GM19035 (cell line): ENCODE data around the gene CTIF.

Experiments used
- ATAC-seq: cut with Tn5 transposase; IDR thresholded peaks from one replicate; pipeline ENCODE4 v1.9.1; 2021; ENCODE audit not compliant: unreplicated experiment

The CTIF gene

DNA sequence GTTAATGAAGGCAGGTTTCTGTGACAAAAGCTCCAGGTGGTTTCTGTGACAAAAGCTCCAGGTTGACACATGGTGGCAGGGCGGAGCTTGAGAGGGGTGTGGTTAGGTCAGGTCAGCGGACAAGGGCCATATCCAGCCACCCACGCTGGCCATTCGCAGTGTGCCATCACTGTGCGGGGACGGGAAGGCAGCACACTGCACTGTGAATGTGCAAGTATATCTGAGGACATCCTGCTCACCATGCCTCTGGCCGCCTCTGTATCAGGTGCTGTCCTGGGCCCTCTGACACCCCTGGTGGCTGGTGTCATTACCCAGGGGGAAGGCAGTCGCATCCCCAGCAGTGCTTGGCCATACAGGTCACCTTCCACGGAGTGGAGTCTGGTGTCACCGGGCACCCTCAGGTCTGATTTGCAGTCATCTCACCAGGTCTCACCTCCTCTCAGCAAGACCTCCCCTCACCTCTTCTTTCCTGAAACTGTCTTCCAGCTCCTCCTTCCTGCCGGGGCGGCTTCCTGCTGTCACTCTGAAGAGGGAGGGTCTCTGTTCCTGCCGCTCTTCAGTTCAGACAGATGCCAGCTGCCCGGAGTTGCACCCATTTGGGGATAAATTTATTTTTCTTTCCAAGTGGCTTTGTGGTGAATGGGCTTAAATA is 34.9 kb downstream of the CTIF start:
- no peak for ATAC-seq

- ATAC-seq: no peak
Observed at GRCh38 chr18:48574667-48575300, 36.0 kb downstream of the CTIF start.

DNA sequence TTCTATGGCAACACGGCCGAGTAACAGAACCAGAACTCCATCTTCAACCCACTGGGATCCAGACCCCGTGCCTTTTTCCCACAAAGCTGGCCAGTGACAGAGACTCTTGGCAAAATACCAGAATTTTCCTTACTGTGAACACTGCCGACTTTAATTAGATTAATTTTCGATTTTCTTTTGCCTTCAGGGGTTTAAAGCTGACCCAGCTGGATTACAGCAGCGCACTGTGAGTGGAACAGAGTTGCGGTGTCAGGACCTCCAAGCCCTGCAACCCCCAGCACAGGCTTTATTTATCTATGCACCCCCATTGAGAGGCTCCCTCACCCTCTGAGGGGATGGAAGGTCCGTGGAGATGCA is 36.4 kb downstream of the CTIF start:
- no peak for ATAC-seq

GRCh38 chr18:48575658-48576456 is 37.0 kb downstream of the CTIF start:
- ATAC-seq: no peak

DNA sequence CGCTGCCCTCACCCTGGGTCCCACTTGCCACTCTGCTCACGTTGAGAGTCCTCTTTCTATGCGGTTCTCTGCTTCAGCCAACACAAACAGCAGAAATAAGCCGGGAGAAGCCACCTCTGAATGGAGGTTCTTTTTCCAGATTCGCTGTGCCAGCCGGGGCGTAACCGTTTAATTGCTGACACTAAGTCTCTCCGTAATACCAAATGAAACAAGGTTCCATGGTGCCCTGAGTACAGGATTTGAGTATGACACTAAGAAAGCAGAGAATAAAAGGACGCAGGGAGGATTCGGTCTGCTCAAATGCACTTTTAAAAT is 37.6 kb downstream of the CTIF start:
- ATAC-seq: no peak

DNA sequence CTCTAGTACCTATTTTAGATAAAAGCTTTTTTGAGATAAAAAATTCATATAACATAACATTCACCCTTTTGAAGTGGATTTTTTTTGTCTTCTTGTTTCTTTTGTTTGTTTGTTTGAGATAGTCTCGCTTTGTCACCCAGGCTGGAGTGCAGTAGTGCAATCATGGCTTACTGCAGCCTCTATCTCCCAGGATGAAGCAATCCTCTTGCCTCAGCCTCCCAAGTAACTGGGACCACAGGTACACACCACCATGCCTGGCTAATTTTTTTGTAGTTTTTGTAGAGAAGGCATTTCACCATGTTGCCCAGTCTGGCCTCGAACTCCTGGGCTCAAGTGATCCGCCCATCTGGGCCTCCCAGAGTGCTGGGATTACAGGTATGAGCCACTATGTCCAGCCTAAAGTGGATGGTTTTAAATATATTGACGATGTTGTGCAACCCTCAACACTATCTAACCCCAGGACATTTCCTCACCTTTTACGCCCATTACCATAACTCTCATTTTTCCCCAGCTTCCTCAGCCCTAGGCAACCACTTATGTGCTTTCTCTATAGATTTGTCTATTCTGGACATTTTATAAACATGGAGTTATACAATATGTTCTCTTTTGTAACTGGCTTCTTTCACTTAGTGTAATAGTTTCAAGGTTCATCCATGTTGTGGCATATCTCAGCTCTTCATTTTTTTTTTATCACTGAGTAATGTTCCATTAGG is 38.8 kb downstream of the CTIF start:
- ATAC-seq: no peak

DNA sequence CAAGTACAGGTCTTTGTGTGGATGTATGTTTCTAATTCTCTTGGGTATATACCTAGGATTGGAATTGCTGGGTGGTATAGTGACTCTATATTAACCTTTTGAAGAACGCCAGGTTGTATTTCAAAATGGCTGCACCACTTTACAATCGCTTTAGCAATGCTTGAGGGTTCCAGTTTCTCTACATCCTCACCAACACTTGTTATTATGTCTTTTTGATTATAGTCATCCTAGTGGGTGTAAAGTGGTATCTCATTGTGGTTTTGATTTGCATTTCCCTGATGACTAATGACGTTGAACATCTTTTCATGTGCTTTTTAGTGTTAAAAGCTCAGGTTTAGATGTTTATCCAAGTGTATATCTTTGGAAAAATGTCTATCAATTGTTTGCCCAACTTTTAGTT is 39.5 kb downstream of the CTIF start:
- no peak for ATAC-seq

- ATAC-seq: no peak
Observed at GRCh38 chr18:48580066-48580465, 41.2 kb downstream of the CTIF start.

- no peak for ATAC-seq
Observed at GRCh38 chr18:48580782-48581181, 42.0 kb downstream of the CTIF start.

GRCh38 chr18:48581206-48581605 is 42.4 kb downstream of the CTIF start:
- no peak for ATAC-seq

GRCh38 chr18:48581941-48582340 is 43.1 kb downstream of the CTIF start:
- ATAC-seq: no peak

DNA sequence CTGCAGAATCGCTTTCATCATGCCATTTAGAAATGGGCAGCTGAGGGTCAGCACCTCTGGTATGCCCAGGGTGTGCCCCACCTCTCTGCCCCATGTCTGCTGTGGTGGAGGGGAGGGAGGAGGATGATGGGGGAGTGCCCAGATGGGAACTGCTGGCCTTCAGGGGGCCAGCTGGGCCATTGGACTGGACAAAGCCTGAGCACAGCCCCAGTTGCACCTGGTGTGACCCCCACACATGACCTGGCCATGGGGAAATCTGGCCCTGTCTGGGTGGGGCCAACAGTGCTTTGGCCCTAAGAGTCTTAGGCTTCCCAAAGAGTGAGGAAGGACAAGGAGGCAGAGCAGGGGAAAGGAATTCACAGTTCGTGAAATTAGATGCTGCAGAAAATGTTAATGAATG is 44.1 kb downstream of the CTIF start:
- no peak for ATAC-seq

GRCh38 chr18:48583573-48583972 is 44.7 kb downstream of the CTIF start:
- no peak for ATAC-seq

- ATAC-seq: no peak
Observed at GRCh38 chr18:48589797-48590519, 51.1 kb downstream of the CTIF start.

DNA sequence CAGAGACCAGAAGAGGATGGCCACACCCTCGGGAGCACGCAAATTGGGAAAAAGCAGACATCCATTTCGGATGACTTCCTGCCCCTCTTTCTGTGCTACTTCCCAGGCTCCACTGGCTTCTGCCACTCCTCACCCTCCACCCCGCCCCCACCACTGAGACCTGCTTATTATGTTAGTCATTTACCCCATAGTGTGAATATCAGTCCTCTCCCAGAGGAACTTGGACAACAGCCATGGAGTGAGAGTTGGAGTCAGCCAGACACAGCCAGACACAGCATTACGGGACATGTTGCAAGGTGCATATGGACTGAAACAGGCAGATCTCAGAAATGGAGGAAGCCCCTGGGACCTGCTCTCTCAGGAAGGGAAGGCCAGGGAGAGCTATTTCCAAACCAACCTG is 51.8 kb downstream of the CTIF start:
- no peak for ATAC-seq

DNA sequence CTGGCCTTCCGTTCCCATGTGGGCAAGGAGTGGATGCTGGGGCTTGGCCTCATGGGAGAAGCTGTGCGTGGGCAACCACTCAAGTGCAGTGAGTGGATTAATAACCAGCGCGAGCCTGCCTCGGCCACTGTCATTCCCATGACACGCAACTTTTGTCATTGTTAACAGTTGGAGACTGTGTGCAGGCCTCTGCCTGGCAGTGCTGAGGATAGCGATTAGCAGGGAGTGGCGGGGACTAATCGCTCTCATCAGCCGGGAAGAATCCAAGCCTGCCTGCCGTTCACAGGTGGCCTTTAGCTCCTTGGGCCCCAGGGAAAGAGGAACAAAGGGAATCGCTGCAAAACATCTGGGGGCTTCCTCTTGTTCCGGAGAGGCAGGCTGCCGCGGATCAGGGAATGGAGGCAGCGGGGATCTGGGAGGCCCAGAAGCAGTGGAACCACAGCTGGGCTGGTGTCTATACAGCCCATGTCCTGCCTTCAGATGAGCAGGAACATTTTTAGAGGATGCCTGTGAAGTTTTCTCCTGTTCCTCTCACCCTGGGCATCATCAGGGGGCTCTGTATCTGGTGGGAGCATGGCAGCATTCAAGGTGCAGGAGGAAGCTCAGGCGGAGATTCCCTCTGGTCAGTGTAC is 53.8 kb downstream of the CTIF start:
- ATAC-seq: no peak

DNA sequence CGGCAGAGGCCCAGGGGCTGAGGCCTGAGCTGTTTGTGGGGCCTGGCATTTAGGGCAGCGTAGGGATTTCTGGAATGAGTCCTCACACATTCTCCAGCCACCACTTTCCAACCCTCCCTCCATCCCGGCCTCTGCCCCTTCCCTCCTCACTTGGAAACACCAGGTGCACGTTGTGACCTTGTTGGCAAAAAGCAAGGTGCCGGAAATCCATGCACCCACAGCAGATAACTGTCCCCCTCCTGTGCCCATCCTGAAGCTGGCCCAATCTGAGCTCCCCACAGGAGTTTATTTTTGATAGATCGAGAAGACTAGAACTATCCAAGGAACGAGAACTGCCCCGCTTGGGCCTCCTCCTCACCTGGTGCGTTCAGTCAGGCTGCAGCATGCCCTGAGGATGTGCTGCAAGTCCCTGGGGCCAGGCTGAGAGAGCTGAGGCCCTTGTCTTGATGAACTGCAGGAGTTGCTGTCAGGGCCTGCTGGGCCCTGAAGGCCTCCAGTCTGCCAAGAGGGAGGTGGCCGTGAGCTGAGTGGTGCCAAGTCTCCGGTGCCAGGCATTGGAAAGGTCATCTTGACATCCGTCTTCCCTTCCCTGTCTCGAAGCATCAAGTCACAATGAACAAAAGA is 55.8 kb downstream of the CTIF start:
- ATAC-seq: no peak

- no peak for ATAC-seq
Observed at GRCh38 chr18:48595703-48596218, 56.9 kb downstream of the CTIF start.

DNA sequence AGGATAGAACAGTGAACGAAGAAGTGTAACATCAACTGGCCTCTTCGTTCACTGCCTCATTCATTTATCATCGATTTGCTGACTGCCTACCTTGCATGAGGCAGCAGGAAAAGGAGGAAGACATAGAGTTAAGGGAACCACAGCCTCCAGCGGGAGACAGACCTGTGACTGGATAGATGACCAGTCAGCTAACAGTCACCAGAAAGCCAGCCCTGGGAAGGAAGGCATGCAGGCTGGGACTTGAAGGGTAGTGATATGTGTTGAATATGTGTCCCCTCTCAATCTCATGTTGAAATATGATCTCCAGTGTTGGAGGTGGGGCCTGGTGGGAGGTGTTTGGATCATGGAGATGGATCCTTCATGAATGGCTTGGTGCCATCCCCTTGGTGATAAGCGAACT is 58.3 kb downstream of the CTIF start:
- ATAC-seq: no peak

- no peak for ATAC-seq
Observed at GRCh38 chr18:48597671-48598070, 58.8 kb downstream of the CTIF start.
